NCI-H128 (cell line): ENCODE results near the gene KIF2A.
A peak's percentile ranks its signal among the peaks of the same experiment; 100 is the strongest.

Source experiments
- DNase-seq: peaks from one replicate; lab custom pipeline; 2025; ENCODE audit not compliant: unreplicated experiment; lab: John Stamatoyannopoulos, UW

The KIF2A gene

DNA sequence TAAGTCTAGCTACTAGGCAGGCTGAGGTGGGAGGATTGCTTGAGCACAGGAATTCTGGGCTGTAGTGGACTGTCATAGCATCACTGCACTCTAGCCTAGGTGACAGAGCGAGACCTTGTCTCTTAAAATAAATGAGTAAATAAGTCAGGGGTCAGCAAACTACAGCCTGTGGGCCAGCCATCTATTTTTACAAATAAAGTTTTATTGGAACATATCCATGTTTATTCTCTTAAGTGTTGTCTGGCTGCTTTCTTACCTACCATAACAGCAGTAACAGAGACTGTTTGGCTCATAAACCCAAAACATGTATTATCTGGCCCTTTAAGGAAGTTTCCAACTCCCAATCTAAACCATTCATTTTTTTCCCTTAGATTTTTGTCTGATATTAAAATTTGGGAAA is 68.1 kb downstream of the KIF2A start:
- DNase-seq, result no peak

DNA sequence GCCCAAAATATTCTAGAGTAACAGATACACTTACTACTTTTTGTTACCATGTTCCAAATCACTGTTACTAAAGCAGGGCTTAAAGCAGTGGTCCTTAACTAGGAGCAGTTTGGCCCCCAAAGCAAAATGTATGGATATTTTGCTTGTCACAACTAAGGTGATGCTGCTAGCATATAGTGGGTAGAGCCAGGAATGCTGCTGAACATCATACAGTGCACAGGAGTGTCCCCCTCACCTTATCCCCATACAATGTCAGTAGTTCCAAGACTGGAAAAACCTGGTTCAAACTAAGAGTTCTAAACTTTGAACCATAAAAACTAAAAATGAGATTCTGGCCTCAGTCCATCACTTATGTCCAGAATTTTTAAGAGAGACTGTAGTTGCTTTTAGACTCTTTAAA is 69.6 kb downstream of the KIF2A start:
- DNase-seq, result no peak

DNA sequence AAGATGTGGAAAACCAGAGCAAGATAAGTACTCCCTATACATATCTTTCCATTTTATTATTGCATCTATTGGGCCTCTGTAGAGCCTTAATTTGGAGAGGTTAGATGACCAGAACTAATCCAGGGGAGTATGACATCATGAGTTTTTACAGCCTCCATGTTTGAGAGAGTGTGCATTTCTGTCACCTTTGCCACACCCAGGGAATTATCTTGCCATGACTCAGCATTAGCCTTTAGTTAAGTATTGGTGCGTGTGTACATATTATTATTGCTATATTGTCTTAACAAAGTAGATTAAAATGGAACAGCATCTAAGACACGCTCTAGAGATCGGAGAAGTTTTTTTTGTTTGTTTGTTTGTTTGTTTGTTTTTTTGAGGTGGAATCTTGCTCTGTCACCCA is 70.1 kb downstream of the KIF2A start:
- no peak for DNase-seq

DNA sequence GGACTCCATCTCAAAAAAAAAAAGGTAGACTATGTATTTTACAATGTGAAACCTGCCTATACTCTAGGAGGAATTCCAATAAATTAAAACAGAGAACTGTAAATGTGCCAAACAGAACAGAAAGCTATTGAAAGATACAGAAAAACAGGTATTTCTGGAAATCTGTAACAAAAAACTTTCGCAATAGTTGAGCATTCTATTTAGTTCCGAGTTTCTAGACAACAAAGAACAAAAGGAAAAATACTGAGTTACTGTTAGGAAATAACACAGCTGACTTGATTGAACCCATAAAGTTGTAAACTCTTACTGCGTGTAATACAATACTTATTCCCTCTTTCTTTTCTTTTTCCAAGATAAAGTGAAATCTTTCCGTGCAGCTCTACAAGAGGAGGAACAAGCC is 79.1 kb downstream of the KIF2A start:
- DNase-seq, result no peak

DNA sequence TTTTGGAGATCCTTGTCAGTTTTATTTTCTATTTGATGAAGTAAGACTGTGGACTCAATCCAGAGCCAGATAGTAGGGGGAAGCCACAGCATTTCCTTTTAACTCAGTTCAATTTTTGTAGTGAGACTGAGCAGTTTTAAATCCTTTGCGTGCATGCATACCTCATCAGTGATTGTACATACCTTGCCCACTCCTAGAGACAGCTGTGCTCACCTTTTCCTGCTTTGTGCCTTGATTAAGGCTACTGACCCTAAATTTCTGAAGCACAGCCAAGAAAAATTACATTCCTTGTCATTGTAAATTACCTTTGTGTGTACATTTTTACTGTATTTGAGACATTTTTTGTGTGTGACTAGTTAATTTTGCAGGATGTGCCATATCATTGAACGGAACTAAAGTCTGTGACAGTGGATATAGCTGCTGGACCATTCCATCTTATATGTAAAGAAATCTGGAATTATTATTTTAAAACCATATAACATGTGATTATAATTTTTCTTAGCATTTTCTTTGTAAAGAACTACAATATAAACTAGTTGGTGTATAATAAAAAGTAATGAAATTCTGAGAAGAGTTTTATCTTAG is 79.9 kb downstream of the KIF2A start:
- no peak for DNase-seq

DNA sequence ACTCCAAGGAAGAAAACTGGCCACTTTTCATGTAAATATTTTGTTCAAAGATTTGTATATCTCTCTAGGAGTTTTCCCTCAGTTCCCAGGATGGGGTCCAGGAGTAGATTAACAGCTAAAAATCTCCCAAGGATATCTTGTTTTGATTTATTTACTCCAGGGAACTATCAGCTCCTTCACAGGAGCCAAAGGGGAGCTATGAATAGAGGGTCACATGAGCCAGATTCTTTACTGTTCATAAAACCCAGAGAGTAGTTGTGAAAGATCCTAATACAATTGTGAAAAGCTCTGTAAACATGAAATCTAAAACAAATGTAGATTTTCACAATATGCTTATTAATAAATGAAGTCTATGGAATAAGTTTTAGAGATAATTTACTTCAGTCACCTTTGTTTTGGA is 80.8 kb downstream of the KIF2A start:
- no peak for DNase-seq

DNA sequence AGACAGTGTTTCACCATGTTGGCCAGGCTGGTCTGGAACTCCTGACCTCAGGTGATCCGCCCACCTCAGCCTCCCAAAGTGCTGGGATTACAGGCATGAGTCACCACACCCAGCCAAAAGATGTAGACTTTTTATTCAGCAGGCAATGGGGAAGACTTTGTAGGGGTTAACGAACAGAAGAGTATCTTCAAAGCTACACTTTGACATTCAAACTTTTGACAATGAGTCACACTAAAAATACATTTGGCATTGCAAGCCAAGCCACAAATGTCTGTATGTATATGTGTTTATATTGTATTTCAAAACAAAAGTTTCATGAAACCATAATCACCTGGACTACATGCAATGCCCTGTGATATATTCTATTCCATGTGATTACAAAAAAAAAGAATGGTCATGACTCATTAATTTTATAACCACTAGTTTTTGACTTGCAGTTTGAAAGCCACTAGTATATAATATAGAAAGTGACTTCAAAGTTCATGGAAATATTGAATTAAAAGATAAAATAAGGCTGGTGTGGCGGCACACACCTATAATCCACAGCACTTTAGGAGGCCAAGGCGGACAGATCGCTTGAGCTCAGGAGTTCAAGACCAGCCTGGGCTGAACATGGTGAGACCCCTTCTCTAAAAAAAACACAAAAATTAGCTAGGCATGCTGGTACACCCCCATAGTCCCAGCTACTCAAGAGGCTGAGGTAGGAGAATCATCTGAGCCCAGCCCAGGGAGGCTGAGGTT is 89.4 kb downstream of the KIF2A start:
- no peak for DNase-seq

DNA sequence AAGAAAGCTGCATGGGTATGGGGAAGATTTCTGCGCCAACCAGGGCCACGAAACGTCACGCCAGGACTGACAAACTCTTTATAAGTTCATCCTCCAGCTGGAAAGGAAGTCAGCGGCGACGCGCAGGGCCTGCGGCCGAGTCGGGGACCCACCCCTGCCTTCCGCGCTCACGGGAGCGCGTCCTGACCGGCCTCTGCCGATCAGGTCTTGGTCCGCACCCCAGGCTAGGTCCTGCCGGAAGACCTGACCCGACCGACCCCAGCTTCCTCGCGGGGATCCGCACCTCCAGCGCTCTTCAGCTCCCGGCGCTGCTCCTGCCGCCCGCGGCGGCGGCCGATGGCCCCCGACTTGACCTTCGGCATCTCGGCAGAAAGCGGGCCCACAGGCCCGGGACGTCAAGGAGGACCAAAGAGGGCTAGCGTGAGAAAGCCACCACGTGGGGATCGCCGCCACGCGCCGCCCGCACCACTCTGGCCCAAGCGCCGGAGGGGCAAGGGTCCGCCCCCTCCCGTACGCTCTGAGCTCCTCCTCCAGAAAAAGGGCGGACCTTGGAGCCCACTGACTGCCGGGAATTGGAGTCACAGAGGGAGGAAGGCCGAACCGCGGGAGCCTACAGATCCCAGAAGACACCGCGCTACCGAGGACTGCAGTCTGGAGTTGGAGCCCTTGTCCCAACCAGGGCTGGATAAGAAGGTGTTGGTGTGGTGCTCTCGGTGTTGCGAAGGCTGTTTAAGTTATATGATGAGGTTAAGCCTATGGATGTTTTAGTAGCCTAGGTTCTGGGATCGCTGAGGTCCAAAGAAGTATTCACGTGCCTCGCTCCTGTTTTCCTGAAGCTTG is 97.6 kb downstream of the KIF2A start, which contains the start of gene DIMT1:
Gene DIMT1, minus strand, starts transcription at position 495 of the 840 bp plus-strand sequence. Its CDS starts 133 bp downstream, at position 362.
- DNase-seq, result peak; percentile 80

DNA sequence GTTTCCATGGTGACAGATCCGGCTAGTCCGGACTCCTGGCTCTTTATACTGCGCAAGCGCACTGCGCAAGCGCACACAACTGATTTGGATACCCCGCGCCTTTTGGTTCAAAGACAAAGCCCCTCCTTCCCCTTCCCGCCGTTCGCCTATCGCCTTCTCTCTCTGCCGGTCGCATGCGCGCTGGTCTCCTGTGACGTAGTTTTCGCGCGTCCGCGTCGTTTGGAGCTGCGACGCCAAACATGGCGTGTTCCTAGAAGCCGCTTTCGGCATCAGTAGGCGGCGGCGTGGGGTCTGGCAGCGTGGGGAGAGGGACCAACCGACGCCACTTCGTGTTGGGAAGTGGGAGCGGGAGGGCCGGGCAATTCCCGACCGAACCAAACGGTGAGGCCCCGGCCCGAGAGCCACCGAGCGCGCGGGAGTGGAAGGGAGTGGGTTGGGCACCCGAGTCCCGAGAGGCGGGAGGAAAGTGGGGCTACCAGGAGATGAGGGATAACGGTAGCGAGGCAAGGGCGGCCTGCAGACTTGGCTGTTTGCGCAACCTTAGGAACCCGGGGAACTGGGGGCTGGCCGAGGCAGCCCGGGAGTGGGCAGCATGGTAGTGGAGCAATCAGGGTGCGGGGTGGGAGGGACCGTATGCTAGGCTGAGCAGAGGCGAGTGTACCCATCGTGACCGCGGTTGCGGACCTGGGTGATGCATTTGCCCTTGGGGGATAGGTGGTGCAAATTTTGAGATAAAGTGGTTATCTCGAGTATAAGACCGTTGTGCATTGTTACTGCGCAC is 106.7 kb downstream of the KIF2A start, which contains the start of gene IPO11:
Gene IPO11, plus strand, starts transcription at position 215 of the 781 bp plus-strand sequence. CDS start 24,517 bp downstream, outside the sequence.
- DNase-seq, result peak; percentile 90

DNA sequence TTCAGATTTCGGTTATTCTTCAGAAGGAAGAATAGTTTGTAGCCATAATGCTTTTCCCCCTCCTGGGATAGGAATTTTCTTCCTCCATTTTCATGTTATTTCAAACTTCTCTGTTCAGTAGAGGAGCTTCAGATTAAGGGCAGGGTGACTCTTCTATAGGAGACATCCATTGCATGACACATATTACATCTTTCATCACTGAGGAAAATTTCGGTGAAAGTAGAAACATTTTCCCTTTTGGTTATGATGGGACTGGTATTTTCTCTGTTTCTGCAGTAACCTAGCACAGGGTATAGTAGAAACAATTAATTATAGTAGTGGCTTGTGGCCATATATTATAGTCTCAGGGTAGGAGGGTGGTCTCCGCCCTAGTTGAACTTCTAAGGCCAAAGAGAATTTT is 107.7 kb downstream of the KIF2A start:
- DNase-seq, result no peak

DNA sequence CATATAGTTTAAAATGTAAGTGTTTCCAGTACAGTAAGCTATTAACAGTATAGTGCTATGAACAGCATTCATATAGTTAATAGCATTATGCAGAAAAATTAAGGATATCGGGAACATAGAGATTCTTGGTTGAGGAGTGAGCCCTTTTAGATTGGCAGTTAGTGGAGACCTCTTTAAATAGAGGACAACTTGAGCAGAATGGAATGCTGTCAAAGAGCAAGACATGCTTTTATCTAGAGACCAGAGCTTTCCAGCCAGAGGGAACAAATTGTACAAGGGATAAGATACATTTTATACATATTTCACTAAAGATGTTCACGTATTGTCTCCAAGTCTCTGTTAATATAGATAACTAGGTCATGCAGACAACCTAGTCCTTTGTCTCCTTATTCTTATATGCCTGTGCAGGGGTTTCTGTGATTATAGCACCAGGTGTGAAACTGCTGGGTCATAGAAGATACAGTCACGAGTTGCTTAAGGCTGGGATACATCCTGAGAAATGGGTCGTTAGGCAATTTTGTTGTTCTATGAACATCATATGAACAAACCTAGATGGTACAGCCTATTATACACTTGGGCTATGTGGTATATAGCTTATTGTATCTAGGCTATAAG is 112.6 kb downstream of the KIF2A start:
- DNase-seq, result no peak

DNA sequence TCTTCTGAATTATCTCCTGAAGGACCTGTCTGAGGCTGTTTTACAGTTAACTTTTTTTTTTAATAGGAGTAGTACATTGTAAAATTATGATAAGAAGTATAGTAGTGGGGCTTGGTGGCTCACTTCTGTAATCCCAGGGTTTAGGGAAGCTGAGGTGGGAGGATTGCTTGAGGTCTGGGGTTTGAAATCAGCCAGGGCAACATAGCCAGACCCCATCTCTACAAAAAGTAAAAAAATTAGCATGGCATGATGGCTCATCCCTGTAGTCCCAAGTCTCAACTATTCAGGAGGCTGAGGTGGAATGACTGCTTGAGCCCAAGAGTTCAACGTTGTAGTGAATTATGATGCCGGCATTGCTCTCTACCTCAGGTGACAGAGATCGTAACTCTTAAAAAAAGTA is 113.6 kb downstream of the KIF2A start:
- DNase-seq, result no peak

DNA sequence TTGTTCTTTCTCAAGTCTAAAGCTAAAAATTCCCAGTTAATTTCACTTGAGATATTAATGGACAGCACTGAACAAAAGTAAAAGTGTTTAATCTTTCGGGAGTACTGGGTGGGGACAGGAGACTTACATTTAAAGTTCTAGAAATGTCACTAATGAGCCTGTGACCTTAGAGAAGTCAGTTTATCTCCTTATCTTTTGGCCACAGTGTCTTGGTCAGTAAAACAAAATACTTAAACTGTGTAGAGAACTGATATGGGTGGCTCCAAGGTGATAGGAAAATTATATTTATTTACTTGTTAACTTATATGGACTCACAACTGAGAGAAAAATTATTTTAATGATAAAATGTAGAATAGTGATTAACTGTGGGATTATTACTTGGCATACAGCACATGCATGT is 115.4 kb downstream of the KIF2A start:
- no peak for DNase-seq

DNA sequence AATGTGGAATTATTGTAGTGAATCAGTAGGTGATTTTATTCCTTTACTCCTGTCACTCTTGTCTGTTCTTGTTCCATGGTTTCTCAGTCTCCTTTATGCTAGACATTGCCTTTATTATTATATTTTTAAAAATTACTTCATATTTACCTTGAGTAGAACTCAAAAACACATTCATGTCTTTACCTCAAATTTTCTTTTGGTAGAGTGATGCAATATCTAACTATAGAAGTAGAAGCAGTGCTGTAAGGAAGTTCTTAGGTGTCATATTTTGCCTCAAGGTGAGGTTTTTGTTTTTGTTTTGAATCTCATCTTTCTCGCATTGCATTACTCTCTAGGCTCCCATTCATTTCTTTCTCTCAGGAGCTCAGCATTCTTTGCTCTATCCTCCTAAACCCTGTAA is 118.8 kb downstream of the KIF2A start:
- no peak for DNase-seq

DNA sequence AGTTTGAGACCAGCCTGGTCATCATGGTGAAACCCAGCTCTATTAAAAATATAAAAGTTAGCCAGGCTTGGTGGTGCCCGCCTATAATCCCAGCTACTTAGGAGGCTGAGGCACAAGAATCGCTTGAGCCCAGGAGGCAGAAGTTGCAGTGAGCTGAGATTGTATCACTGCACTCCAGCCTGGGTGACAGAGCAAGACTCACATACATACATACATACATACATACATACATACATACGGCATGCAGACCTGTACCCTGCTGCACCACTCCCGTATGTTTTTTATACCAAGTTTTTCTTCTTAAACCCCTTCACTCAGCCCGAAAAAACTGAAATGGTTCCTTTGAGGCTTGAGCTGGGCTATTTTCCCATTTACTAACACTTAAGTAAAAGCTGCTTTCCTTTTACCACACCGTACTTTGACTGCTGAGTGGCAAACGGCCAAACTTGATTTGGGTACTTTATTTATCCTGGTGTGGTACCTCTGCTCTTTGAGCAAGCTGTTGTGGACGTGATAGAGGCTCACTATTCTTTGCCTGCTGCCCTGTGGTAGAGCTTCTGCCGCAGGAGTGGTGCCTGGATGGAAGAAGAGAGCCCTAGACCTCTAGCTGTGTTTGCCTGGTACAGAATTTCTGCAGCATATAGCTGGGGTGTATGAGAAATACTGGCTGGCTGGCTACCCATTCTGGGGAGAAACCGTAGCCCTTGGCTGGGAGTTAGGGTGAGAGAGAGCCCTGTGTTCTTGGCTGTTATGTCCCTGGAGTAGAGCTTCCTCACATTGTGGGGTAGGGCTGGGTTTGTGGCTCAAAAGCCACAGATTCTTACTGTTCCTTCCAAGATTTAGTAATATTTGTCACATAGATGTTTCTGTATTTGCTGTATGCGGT is 126.0 kb downstream of the KIF2A start:
- DNase-seq, result no peak

DNA sequence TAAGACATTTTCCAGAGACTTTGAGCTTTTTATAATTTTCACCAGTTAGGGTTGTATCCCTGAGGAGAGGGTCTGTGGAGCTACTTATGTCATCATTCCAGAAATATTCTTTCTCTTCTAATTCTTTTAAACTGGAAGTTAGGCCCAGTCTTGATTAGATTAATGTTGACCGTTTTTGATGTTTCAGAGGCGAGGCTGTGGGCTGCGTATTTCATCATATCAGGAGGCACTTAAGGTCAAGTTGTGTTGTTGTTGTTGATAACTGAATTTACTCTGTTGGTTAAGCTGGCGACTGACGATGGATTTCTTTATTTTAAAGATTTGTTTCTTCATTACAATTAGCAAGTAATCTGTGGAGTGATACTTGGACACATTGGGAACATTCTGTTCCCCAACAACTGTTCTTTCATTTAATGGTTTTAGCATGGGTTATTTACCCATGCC is 126.6 kb downstream of the KIF2A start:
- no peak for DNase-seq
